Trophoblast cell (in vitro differentiated cells and primary cell): ENCODE measurements around the gene TFE3.

Experiments
- DNase-seq, 2 donors: peaks; one replicate each; pipeline ENCODE4 v3.0.0-alpha.2; 2016
- H2AFZ ChIP-seq: 2 replicates; pipeline ENCODE4 v1.6.1; 2013; ENCODE audit warnings: low read length, moderate library complexity, mild to moderate bottlenecking; ENCODE audit not compliant: insufficient read depth, poor library complexity
- H2AK5ac ChIP-seq: 2 replicates; pipeline ENCODE4 v1.6.1; 2013; ENCODE audit warnings: mild to moderate bottlenecking, low read length
- H2BK120ac ChIP-seq: 2 replicates; pipeline ENCODE4 v1.6.1; 2013; ENCODE audit warnings: low read length, mild to moderate bottlenecking, moderate library complexity; ENCODE audit not compliant: insufficient read depth, poor library complexity
- H2BK12ac ChIP-seq: 2 replicates; pipeline ENCODE4 v1.6.1; 2013; ENCODE audit warnings: mild to moderate bottlenecking, low read length, moderate library complexity
- H2BK5ac ChIP-seq: 2 replicates; pipeline ENCODE4 v1.6.1; 2013; ENCODE audit warnings: low read length, low read depth, moderate library complexity, mild to moderate bottlenecking; ENCODE audit not compliant: poor library complexity
- H3K14ac ChIP-seq: 2 replicates; pipeline ENCODE4 v1.6.1; 2013; ENCODE audit warnings: mild to moderate bottlenecking, low read length
- H3K18ac ChIP-seq: 2 replicates; pipeline ENCODE4 v1.6.1; 2013; ENCODE audit warnings: mild to moderate bottlenecking, low read length
- H3K23ac ChIP-seq: 2 replicates; pipeline ENCODE4 v1.6.1; 2013; ENCODE audit warnings: low read length
- H3K27ac ChIP-seq: 2 replicates; pipeline ENCODE4 v1.5.1; 2013; ENCODE audit warnings: low read depth, mild to moderate bottlenecking, inconsistent platforms, low read length, moderate library complexity
- H3K27me3 ChIP-seq: 2 replicates; pipeline ENCODE4 v1.6.1; 2013; ENCODE audit warnings: inconsistent platforms, mild to moderate bottlenecking, low read length, moderate library complexity; ENCODE audit not compliant: insufficient read depth
- H3K36me3 ChIP-seq, 2 experiments: 1 replicate in 1 of 2; 2 replicates in 1 of 2; pipeline ENCODE4 v1.6.1; 2013; ENCODE audit warnings: low read length in 2 of 2, mild to moderate bottlenecking in 2 of 2, moderate library complexity in 1 of 2; ENCODE audit not compliant: insufficient read depth in 2 of 2, control insufficient read depth in 1 of 2
- H3K4ac ChIP-seq: 2 replicates; pipeline ENCODE4 v1.6.1; 2013; ENCODE audit warnings: low read depth, mild to moderate bottlenecking, low read length, moderate library complexity
- H3K4me1 ChIP-seq, 2 experiments: 1 replicate in 1 of 2; 2 replicates in 1 of 2; pipeline ENCODE4 v1.6.1; 2013; ENCODE audit warnings: low read length in 2 of 2, mild to moderate bottlenecking in 2 of 2, moderate library complexity in 1 of 2; ENCODE audit not compliant: insufficient read depth in 2 of 2, control insufficient read depth in 1 of 2
- H3K4me2 ChIP-seq: 2 replicates; pipeline ENCODE4 v1.6.1; 2013; ENCODE audit warnings: inconsistent platforms, mild to moderate bottlenecking, low read length, moderate library complexity
- H3K4me3 ChIP-seq: 2 replicates; pipeline ENCODE4 v1.5.1; 2013; ENCODE audit warnings: mild to moderate bottlenecking, low read depth, low read length, inconsistent platforms
- H3K79me1 ChIP-seq: one replicate; pipeline ENCODE4 v1.6.1; 2013; ENCODE audit warnings: low read length
- H3K79me2 ChIP-seq: 2 replicates; pipeline ENCODE4 v1.6.1; 2013; ENCODE audit warnings: low read length, mild to moderate bottlenecking; ENCODE audit not compliant: control insufficient read depth, insufficient read depth, poor library complexity
- H3K9ac ChIP-seq: 2 replicates; pipeline ENCODE4 v1.6.1; 2013; ENCODE audit warnings: mild to moderate bottlenecking, low read length
- H3K9me3 ChIP-seq: 2 replicates; pipeline ENCODE4 v1.6.1; 2013; ENCODE audit warnings: low read depth, mild to moderate bottlenecking, control low read depth, inconsistent platforms, low read length; ENCODE audit not compliant: insufficient read depth
- H4K12ac ChIP-seq: 2 replicates; pipeline ENCODE4 v1.6.1; 2013; ENCODE audit warnings: low read depth, mild to moderate bottlenecking, low read length, moderate library complexity
- H4K8ac ChIP-seq: 2 replicates; pipeline ENCODE4 v1.6.1; 2013; ENCODE audit warnings: low read depth, mild to moderate bottlenecking, low read length, moderate library complexity
- H4K91ac ChIP-seq: one replicate; pipeline ENCODE4 v1.6.1; 2013; ENCODE audit warnings: low read depth, mild to moderate bottlenecking, low read length, moderate library complexity
- WGBS: extraction: QIAGEN DNeasy Blood & Tissue Kit; methylation state at CpG from one replicate; pipeline ENCODE4 v1.1.7; 2013; ENCODE audit warnings: missing lambda C conversion rate; ENCODE audit not compliant: insufficient read length, insufficient coverage; ENCODE audit errors: extremely low coverage; 5-methylcytosine and 5-hydroxymethylcytosine counted together

Gene TFE3

GRCh38 chrX:49079489-49080428 is 36.6 kb upstream of the TFE3 start, which contains the start of gene WDR45:
Gene WDR45 (minus strand): TSS chrX:49079887. CDS start chrX:49078095, 1,792 bp downstream.
- no CpG with 5 or more reads among the region's 55 CpGs for WGBS
- Histone ChIP-seq H2BK5ac (peak within 1 kb of the TSS; percentile 80), H3K4me1 (peaks cover 9 to 15% of the 10 kb centered on the region in 2 experiments)

GRCh38 chrX:49077941-49078340 is 34.8 kb upstream of the TFE3 start:
- Histone ChIP-seq H3K4me1 (peaks cover 9 to 21% of the 10 kb centered on the region in 2 experiments), H4K91ac (no peak overlapping the region), H3K14ac (no peak overlapping the region), H3K79me2 (peaks cover 5% of the 10 kb centered on the region), H2BK12ac (no peak overlapping the region), H3K9ac (no peak overlapping the region), H3K79me1 (peaks cover 15% of the 10 kb centered on the region), H3K4ac (no peak overlapping the region), H3K9me3 (no peaks in the 10 kb centered on the region), H2AFZ (no peak overlapping the region), H4K12ac (no peak overlapping the region), H3K27me3 (no peaks in the 10 kb centered on the region), H3K4me3 (no peak overlapping the region), H2AK5ac (no peak overlapping the region), H3K4me2 (no peak overlapping the region), H3K18ac (no peak overlapping the region), H2BK120ac (no peak overlapping the region), H3K36me3 (peaks cover 17 to 25% of the 10 kb centered on the region in 2 experiments), H2BK5ac (no peak overlapping the region), H3K27ac (no peak overlapping the region), H4K8ac (no peak overlapping the region), H3K23ac (no peak overlapping the region)
- peak in 1 of 2 donors; percentile 49 for DNase-seq
- no CpG with 5 or more reads among the region's 5 CpGs for WGBS

More at GRCh38 chrX:49079489-49080428, 36.6 kb upstream of the TFE3 start, which contains the start of gene WDR45:
- peak within 1 kb of the TSS; percentile 81 for H3K4me3 ChIP-seq
- no peak within 1 kb of the TSS for H2BK12ac ChIP-seq
- H3K27ac ChIP-seq: peak within 1 kb of the TSS; percentile 83
- H2AK5ac ChIP-seq: peak within 1 kb of the TSS; percentile 79
- H2BK120ac ChIP-seq: peak within 1 kb of the TSS; percentile 76
- peak within 1 kb of the TSS; percentile 87 for H3K4ac ChIP-seq
- no peaks in the 10 kb centered on the region for H3K9me3 ChIP-seq
- peak within 1 kb of the TSS; percentile 88 for H4K8ac ChIP-seq
- H2AFZ ChIP-seq: peak within 1 kb of the TSS; percentile 69
- H3K4me2 ChIP-seq: peak within 1 kb of the TSS; percentile 60
- H3K36me3 ChIP-seq: peaks cover 17 to 23% of the 10 kb centered on the region in 2 experiments
- H4K12ac ChIP-seq: peak within 1 kb of the TSS; percentile 89
- peak within 1 kb of the TSS; percentile 85 for H3K14ac ChIP-seq
- peaks cover 10% of the 10 kb centered on the region for H3K79me1 ChIP-seq
- no peak within 1 kb of the TSS for H3K23ac ChIP-seq
- DNase-seq: peak; percentile 24 to 61
- H4K91ac ChIP-seq: peak within 1 kb of the TSS; percentile 90
- H3K27me3 ChIP-seq: no peaks in the 10 kb centered on the region
- peak within 1 kb of the TSS; percentile 98 for H3K9ac ChIP-seq
- H3K18ac ChIP-seq: peak within 1 kb of the TSS; percentile 87
- H3K79me2 ChIP-seq: peaks cover 3% of the 10 kb centered on the region

- Histone ChIP-seq H3K79me2 (peaks cover 5% of the 10 kb centered on the region), H4K8ac (no peak overlapping the region), H3K4ac (no peak overlapping the region), H3K18ac (no peak overlapping the region), H3K36me3 (peaks cover 20 to 35% of the 10 kb centered on the region in 2 experiments), H4K91ac (no peak overlapping the region), H4K12ac (no peak overlapping the region), H3K23ac (no peak overlapping the region), H3K14ac (no peak overlapping the region), H2BK5ac (no peak overlapping the region), H2AFZ (no peak overlapping the region), H2AK5ac (no peak overlapping the region), H3K9me3 (no peaks in the 10 kb centered on the region), H3K9ac (no peak overlapping the region), H2BK120ac (no peak overlapping the region), H3K4me3 (no peak overlapping the region), H3K79me1 (peaks cover 15% of the 10 kb centered on the region), H3K4me2 (no peak overlapping the region), H3K4me1 (peaks cover 9 to 23% of the 10 kb centered on the region in 2 experiments), H2BK12ac (no peak overlapping the region), H3K27ac (no peak overlapping the region), H3K27me3 (no peaks in the 10 kb centered on the region)
- no peak for DNase-seq
- WGBS: no CpG with 5 or more reads among the region's 13 CpGs
Observed at GRCh38 chrX:49075347-49075746, 32.2 kb upstream of the TFE3 start.

GRCh38 chrX:49073601-49074575 is 30.7 kb upstream of the TFE3 start, which contains the start of gene PRAF2:
Gene PRAF2 (minus strand): TSS chrX:49074002. CDS start chrX:49073987, 15 bp downstream.
- peak within 1 kb of the TSS; percentile 83 for H3K4me2 ChIP-seq
- peaks cover 23 to 37% of the 10 kb centered on the region in 2 experiments for H3K36me3 ChIP-seq
- peak within 1 kb of the TSS; percentile 85 for H3K4me3 ChIP-seq
- no peak within 1 kb of the TSS for H2BK12ac ChIP-seq
- peak within 1 kb of the TSS; percentile 79 for H4K91ac ChIP-seq
- H3K9me3 ChIP-seq: no peaks in the 10 kb centered on the region
- H3K4me1 ChIP-seq: peaks cover 7 to 19% of the 10 kb centered on the region in 2 experiments
- peak within 1 kb of the TSS; percentile 56 for H3K14ac ChIP-seq
- H2AFZ ChIP-seq: peak within 1 kb of the TSS; percentile 79
- H3K79me2 ChIP-seq: peaks cover 2% of the 10 kb centered on the region
- peaks cover 5% of the 10 kb centered on the region for H3K79me1 ChIP-seq
- no peak within 1 kb of the TSS for H2BK5ac ChIP-seq
- H3K4ac ChIP-seq: peak within 1 kb of the TSS; percentile 80
- peak within 1 kb of the TSS; percentile 79 for H2AK5ac ChIP-seq
- peak within 1 kb of the TSS; percentile 82 for H3K9ac ChIP-seq
- peak within 1 kb of the TSS; percentile 46 for H2BK120ac ChIP-seq
- peak within 1 kb of the TSS; percentile 72 for H4K12ac ChIP-seq
- WGBS: no CpG with 5 or more reads among the region's 61 CpGs
- no peaks in the 10 kb centered on the region for H3K27me3 ChIP-seq
- no peak within 1 kb of the TSS for H3K27ac ChIP-seq
- peak within 1 kb of the TSS; percentile 96 for H4K8ac ChIP-seq
- H3K23ac ChIP-seq: no peak within 1 kb of the TSS
- peak; percentile 87 to 91 for DNase-seq
- H3K18ac ChIP-seq: peak within 1 kb of the TSS; percentile 93
